ENCODE measurements around the gene TRPC5OS. TPM values are rescaled to one million over a fixed set of nuclear protein-coding genes. Genes with fewer than 3 reads are reported as not detected.

Gene TRPC5OS
- total RNA-seq, 6 experiments from 2014 or later: not detected

DNA sequence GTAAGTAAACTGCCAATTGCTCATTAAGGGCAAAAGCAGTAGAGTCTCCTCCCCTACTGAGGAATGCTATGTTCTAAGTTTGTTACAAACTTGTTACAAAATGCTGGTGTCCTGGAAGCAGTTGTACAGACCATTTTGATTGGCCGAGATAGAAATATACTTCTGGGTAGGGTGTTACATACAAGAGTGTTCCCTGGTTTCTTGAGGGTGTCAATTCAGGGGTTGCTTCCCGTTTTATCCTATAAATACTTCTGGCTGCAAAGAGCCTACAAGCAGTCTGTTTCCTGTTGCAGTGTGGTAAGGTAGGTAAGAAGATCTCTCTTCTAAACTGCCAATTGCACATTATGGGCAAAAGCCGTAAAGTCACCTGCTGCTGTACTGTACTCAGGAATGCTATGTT, 5.7 kb downstream of the TRPC5OS start:
- H3K4me3 ChIP-seq: no peak overlapping the region
- WGBS (ENCODE audit: insufficient coverage, low coverage, low lambda C conversion rate, missing lambda C conversion rate): 70% methylated on average over 3 of the region's 3 CpGs
- DNase-seq (no peak), ATAC-seq (no peak)
- no peaks in the 10 kb centered on the region for H3K27me3 ChIP-seq
- H3K27ac ChIP-seq: no peak overlapping the region
- no peaks in the 10 kb centered on the region for H3K36me3 ChIP-seq
- TF ChIP-seq POLR2A (IDR thresholded peaks at IDR 0.05): no peak
- TF ChIP-seq, protein P1, sequence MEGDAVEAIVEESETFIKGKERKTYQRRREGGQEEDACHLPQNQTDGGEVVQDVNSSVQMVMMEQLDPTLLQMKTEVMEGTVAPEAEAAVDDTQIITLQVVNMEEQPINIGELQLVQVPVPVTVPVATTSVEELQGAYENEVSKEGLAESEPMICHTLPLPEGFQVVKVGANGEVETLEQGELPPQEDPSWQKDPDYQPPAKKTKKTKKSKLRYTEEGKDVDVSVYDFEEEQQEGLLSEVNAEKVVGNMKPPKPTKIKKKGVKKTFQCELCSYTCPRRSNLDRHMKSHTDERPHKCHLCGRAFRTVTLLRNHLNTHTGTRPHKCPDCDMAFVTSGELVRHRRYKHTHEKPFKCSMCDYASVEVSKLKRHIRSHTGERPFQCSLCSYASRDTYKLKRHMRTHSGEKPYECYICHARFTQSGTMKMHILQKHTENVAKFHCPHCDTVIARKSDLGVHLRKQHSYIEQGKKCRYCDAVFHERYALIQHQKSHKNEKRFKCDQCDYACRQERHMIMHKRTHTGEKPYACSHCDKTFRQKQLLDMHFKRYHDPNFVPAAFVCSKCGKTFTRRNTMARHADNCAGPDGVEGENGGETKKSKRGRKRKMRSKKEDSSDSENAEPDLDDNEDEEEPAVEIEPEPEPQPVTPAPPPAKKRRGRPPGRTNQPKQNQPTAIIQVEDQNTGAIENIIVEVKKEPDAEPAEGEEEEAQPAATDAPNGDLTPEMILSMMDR (IDR thresholded peaks at IDR 0.05): no peak
- intact Hi-C loops (cut with DNase I): no loop called here
- no peaks in the 10 kb centered on the region for H3K9me3 ChIP-seq
- H3K4me1 ChIP-seq: no peaks in the 10 kb centered on the region

DNA sequence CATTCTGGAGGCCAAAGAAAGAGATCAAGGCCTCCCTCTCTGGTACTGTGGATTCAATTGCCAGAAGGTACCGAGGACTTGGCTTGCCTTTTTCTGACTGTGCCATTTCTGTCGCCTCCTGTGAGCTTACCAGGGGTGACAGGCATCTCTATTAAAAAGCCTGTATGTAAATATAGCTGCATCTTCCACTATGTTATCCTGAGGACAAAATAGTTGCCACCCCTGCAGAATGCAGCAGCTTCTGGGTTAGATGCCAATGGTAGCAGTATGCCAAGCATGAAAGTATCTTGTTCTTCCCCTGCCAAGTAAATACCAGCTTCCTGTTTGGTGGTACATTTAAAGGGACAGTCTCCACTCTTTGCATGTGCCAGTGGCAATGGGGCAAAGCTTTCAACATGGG, 10.7 kb downstream of the TRPC5OS start:
- DNase-seq: no peak

DNA sequence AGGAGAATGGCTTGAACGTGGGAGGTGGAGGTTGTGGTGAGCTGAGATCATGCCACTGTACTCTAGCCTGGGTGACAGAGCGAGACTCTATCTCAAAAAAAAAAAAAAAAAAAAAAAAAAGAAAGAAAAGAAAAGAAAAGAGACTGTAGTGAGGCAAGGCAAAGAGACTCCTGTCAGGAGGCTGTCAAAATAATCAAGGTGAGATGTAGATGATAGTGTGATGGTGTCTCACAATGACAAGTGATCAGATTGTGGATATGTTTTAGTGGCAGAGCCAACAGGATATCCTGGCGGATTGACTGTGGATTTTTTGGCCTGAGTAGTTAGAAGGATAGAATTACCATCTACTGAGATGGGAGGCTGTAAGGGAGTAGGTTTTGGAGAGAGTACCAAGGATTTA, 12.6 kb downstream of the TRPC5OS start:
- no peaks in the 10 kb centered on the region for H3K9me3 ChIP-seq
- ATAC-seq (no peak), DNase-seq (no peak)
- H3K4me1 ChIP-seq: no peaks in the 10 kb centered on the region
- intact Hi-C loops (cut with DNase I): no loop called here
- no peaks in the 10 kb centered on the region for H3K36me3 ChIP-seq
- H3K4me3 ChIP-seq: no peak overlapping the region
- H3K27ac ChIP-seq: no peak overlapping the region
- 64% methylated on average over 3 of the region's 3 CpGs for WGBS (ENCODE audit: insufficient coverage, low coverage, low lambda C conversion rate, missing lambda C conversion rate)
- H3K27me3 ChIP-seq: no peaks in the 10 kb centered on the region
- no peak for TF ChIP-seq POLR2A (IDR thresholded peaks at IDR 0.05)
- TF ChIP-seq, protein P1 (IDR thresholded peaks at IDR 0.05): no peak

More for the DNA sequence above, 10.7 kb downstream of the TRPC5OS start:
- Histone ChIP-seq H3K9me3 (no peaks in the 10 kb centered on the region), H3K27ac (no peak overlapping the region), H3K4me3 (no peak overlapping the region), H3K27me3 (no peaks in the 10 kb centered on the region), H3K4me1 (no peaks in the 10 kb centered on the region), H3K36me3 (no peaks in the 10 kb centered on the region)
- no peak for ATAC-seq
- intact Hi-C loops (cut with DNase I): no loop called here
- TF ChIP-seq POLR2A (IDR thresholded peaks at IDR 0.05): no peak
- TF ChIP-seq, protein P1 (IDR thresholded peaks at IDR 0.05): no peak
- 70% methylated on average over 2 of the region's 2 CpGs for WGBS (ENCODE audit: insufficient coverage, low coverage, low lambda C conversion rate, missing lambda C conversion rate)

DNA sequence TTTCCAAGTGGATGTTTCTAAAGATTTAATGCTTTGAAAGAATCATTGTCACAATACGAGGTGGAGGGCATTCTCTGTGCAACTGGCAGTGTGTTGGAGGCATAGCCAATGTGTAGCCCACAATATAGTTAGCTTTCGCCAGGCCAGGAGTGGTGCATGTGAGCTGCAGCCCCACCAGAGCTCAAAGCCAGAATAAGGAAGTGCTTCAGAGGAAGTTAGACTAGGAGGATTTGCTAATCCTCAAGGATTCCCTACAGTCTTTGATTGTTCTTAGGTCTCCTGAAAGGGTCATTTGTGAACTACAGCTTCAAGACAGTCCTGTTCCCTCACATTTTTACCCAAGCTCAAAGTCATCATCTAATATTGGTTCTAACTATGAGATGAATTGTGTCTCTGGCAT, 16.4 kb downstream of the TRPC5OS start:
- WGBS (ENCODE audit: insufficient coverage, low coverage, low lambda C conversion rate, missing lambda C conversion rate): 44% methylated on average over 2 of the region's 2 CpGs
- Histone ChIP-seq H3K4me3 (no peak overlapping the region), H3K4me1 (no peaks in the 10 kb centered on the region), H3K9me3 (no peaks in the 10 kb centered on the region), H3K27ac (no peak overlapping the region), H3K36me3 (no peaks in the 10 kb centered on the region), H3K27me3 (no peaks in the 10 kb centered on the region)
- no peak for ATAC-seq
- no peak for TF ChIP-seq POLR2A (IDR thresholded peaks at IDR 0.05)
- TF ChIP-seq, protein P1 (IDR thresholded peaks at IDR 0.05): no peak
- intact Hi-C loops (cut with DNase I): no loop called here
- no peak for DNase-seq

DNA sequence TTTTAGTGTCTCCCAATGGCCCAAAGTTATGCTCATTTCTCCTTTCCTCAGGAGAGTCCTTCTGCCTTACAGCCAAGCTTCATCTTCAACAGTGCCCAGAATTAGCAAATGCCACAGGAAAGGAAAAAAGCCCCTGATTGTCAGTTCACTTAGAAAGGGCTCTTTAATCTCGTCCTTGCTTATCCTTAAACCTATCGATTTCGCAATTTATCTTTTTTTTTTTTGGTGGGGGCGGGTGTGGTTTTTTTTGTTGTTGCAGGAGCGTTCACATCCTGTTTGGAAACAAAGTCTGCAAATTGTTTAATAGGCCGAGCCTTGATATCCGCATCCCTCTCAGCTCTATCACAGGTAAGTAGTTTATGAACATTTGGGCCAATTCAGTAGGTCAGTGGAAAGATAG, 20.2 kb downstream of the TRPC5OS start:
- ATAC-seq (no peak), DNase-seq (no peak)
- Histone ChIP-seq H3K4me3 (no peak overlapping the region), H3K9me3 (no peaks in the 10 kb centered on the region), H3K36me3 (no peaks in the 10 kb centered on the region), H3K27me3 (no peaks in the 10 kb centered on the region), H3K27ac (no peak overlapping the region), H3K4me1 (no peaks in the 10 kb centered on the region)
- WGBS (ENCODE audit: insufficient coverage, low coverage, low lambda C conversion rate, missing lambda C conversion rate): 66% methylated on average over 7 of the region's 7 CpGs
- intact Hi-C loops (cut with DNase I): no loop called here
- no peak for TF ChIP-seq POLR2A (IDR thresholded peaks at IDR 0.05)
- TF ChIP-seq, protein P1 (IDR thresholded peaks at IDR 0.05): no peak
